ENCODE results near the gene SPPL3.

DNA sequence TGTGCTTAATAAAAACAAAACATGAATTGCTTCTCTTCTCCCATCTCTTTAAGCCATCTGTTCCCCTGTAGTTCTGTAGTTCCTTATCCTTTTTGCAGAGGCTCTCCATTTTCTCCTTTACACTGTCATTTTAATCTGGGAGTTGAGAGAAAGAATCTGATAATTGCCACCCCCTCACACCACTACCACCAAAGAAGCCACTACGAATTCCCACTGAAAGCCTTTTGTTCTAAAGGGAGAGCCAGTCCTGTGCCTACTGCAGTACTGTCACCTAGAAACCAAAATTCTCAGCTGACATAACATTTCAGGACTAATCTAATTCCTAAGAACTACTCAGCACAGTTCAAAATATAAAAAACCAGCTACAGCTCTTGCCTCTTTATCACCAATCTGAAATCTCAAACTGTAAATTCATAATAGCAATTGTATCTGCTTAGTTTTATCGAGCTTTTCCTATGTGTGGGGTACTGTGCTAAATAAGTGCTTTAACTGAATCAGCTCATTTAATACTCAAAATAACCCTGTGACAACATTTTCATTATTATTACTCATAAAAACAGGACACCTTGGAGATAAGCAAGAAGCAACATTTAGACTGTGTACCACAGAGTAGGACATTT lies 72.4 kb downstream of the SPPL3 start:
- TF ChIP-seq, protein P1, sequence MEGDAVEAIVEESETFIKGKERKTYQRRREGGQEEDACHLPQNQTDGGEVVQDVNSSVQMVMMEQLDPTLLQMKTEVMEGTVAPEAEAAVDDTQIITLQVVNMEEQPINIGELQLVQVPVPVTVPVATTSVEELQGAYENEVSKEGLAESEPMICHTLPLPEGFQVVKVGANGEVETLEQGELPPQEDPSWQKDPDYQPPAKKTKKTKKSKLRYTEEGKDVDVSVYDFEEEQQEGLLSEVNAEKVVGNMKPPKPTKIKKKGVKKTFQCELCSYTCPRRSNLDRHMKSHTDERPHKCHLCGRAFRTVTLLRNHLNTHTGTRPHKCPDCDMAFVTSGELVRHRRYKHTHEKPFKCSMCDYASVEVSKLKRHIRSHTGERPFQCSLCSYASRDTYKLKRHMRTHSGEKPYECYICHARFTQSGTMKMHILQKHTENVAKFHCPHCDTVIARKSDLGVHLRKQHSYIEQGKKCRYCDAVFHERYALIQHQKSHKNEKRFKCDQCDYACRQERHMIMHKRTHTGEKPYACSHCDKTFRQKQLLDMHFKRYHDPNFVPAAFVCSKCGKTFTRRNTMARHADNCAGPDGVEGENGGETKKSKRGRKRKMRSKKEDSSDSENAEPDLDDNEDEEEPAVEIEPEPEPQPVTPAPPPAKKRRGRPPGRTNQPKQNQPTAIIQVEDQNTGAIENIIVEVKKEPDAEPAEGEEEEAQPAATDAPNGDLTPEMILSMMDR (IDR thresholded peaks at IDR 0.05): no peak
- TF ChIP-seq POLR2A (IDR thresholded peaks at IDR 0.05): no peak

Measured in esophagus squamous epithelium (tissue), 4 donors.